ENCODE measurements around the gene CDKAL1. TPM values are rescaled to one million over a fixed set of nuclear protein-coding genes. Genes with fewer than 3 reads are reported as not detected.

Gene CDKAL1
- total and polyA plus RNA-seq, 2 of the 8 experiments (the other 6 are each of a cell fraction or from before 2014, with no cell fraction given) = 8.4 to 24.6 TPM

- TF ChIP-seq USF2 (IDR thresholded peaks at IDR 0.05; ENCODE audit: low read length) (no peak), TAF7 (optimal IDR thresholded peaks at IDR 0.05; ENCODE audit: borderline replicate concordance, low read depth, low read length) (no peak), POU5F1 (IDR thresholded peaks at IDR 0.05; ENCODE audit: low read depth, low read length) (no peak), RFX5 (IDR thresholded peaks at IDR 0.05; ENCODE audit: borderline replicate concordance, low read depth, low read length) (no peak)
Observed at GRCh38 chr6:21039926-21040325, 505.7 kb downstream of the CDKAL1 start (continued).

All from H1 (cell line).